ENCODE data around the gene XXYLT1.

XXYLT1 gene

GRCh38 chr3:195181741-195182469, 89.1 kb downstream of the XXYLT1 start:
- peak; percentile 33 for DNase-seq

- no peak for DNase-seq
Observed at GRCh38 chr3:195181113-195181498, 89.9 kb downstream of the XXYLT1 start.

- DNase-seq = no peak
Observed at GRCh38 chr3:195180490-195181112, 90.4 kb downstream of the XXYLT1 start.

GRCh38 chr3:195179776-195180489, 91.0 kb downstream of the XXYLT1 start:
- DNase-seq = no peak

GRCh38 chr3:195178124-195178910, 92.6 kb downstream of the XXYLT1 start:
- DNase-seq = no peak

- no peak for DNase-seq
Observed at GRCh38 chr3:195177422-195178123, 93.4 kb downstream of the XXYLT1 start.

- no peak for DNase-seq
Observed at GRCh38 chr3:195176776-195177175, 94.2 kb downstream of the XXYLT1 start.

- no peak for DNase-seq
Observed at GRCh38 chr3:195175476-195176337, 95.3 kb downstream of the XXYLT1 start.

GRCh38 chr3:195175076-195175475, 95.9 kb downstream of the XXYLT1 start:
- DNase-seq = no peak

- DNase-seq = peak; percentile 28
Observed at GRCh38 chr3:195173657-195174056, 97.3 kb downstream of the XXYLT1 start.

- DNase-seq = no peak
Observed at GRCh38 chr3:195172896-195173295, 98.1 kb downstream of the XXYLT1 start.

- peak; percentile 59 for DNase-seq
Observed at GRCh38 chr3:195172039-195172684, 98.8 kb downstream of the XXYLT1 start.

- DNase-seq = no peak
Observed at GRCh38 chr3:195171093-195171873, 99.7 kb downstream of the XXYLT1 start.

GRCh38 chr3:195170496-195170895, 100.5 kb downstream of the XXYLT1 start:
- DNase-seq = no peak

GRCh38 chr3:195169011-195169649, 101.8 kb downstream of the XXYLT1 start:
- no peak for DNase-seq

- DNase-seq = no peak
Observed at GRCh38 chr3:195168009-195168762, 102.8 kb downstream of the XXYLT1 start.

GRCh38 chr3:195165790-195166189, 105.2 kb downstream of the XXYLT1 start:
- DNase-seq = no peak

- DNase-seq = no peak
Observed at GRCh38 chr3:195165265-195165609, 105.7 kb downstream of the XXYLT1 start.
